BJ (cell line): ENCODE measurements around the gene PRKD2. TPM values are rescaled to one million over a fixed set of nuclear protein-coding genes. Genes with fewer than 3 reads are reported as not detected.

ENCODE experiments used
- CTCF ChIA-PET: fragments of 350-600 bp; formaldehyde crosslinking; extraction: SDS; loops from one replicate; lab custom pipeline; 2021; ENCODE audit warnings: antibody characterized with exemption, inconsistent platforms; lab: Yijun Ruan, JAX
- POLR2A ChIA-PET: fragments of 300-600 bp; sonication (Branson Sonifier 250); formaldehyde crosslinking; extraction: SDS; loops from one replicate; lab custom pipeline; 2021; ENCODE audit warnings: antibody characterized with exemption; lab: Charles Lee
- DNase-seq: peaks from one replicate; pipeline ENCODE4 v3.0.0-alpha.2; 2011; ENCODE audit warnings: low read depth
- H3K27me3 ChIP-seq: 2 replicates; pipeline ENCODE4 v1.6.0; 2011; ENCODE audit warnings: low read length; ENCODE audit not compliant: control insufficient read depth, insufficient read depth
- H3K36me3 ChIP-seq: 2 replicates; pipeline ENCODE4 v1.5.1; 2011; ENCODE audit warnings: low read length; ENCODE audit not compliant: control insufficient read depth, insufficient read depth
- H3K4me3 ChIP-seq: 2 replicates; pipeline ENCODE4 v1.5.1; 2011; ENCODE audit warnings: low read depth, mild to moderate bottlenecking, control low read depth, low read length
- CTCF ChIP-seq: IDR thresholded peaks from 2 replicates; pipeline ENCODE4 v1.5.1; 2011; ENCODE audit warnings: low read depth, mild to moderate bottlenecking, control low read depth, inconsistent platforms, low read length, moderate library complexity; ENCODE audit not compliant: insufficient read depth
- polyA plus RNA-seq: library from polyadenylated mRNA; depleted of rRNA; stranded (reverse); fragments of >200 nt; gene quantifications from 2 replicates; pipeline ENCODE4 v1.2.3, GENCODE V29; 2011

Gene PRKD2
- polyA plus RNA-seq, 1 experiment, result 19.4 TPM

DNA sequence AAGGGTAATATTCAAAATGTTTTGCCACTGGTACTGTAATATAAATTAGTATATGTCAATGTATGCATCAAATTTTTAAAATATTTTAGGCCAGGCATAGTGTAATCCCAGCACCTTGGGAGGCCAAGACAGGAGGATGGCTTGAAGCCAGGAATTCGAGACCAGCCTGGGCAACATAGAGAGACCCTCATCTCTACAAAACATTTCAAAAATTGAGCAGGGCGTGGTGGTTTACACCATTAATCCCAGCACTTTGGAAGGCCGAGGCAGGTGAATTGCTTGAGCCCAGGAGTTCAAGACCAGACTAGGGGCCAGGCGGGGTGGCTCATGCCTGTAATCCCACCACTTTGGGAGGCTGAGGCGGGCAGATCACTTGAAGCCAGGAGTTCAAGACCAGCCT is 43.4 kb upstream of the PRKD2 start:
- POLR2A ChIA-PET, result no interaction called here
- DNase-seq, result no peak
- TF ChIP-seq CTCF, result no peak
- no peak overlapping the region for H3K4me3 ChIP-seq
- CTCF ChIA-PET, result interaction anchor here (0.6 to 6.5 kb wide), 6 partner anchors 37 to 252 kb away, joined by 3 to 89 read pairs (median 4); no protein-coding TSS in a partner anchor
- H3K27me3 ChIP-seq, result no peaks in the 10 kb centered on the region
- H3K36me3 ChIP-seq, result peaks cover 8% of the 10 kb centered on the region

GRCh38 chr19:46759817-46760333 is 43.0 kb upstream of the PRKD2 start:
- peaks cover 8% of the 10 kb centered on the region for H3K36me3 ChIP-seq
- POLR2A ChIA-PET, result no interaction called here
- no peak for TF ChIP-seq CTCF
- CTCF ChIA-PET, result interaction anchor here (0.6 to 6.5 kb wide), 4 partner anchors 37 to 214 kb away, joined by 3 to 89 read pairs (median 3); no protein-coding TSS in a partner anchor
- no peak overlapping the region for H3K4me3 ChIP-seq
- peak; percentile 99 for DNase-seq
- H3K27me3 ChIP-seq, result no peaks in the 10 kb centered on the region

- no peak for DNase-seq
- CTCF ChIA-PET, result interaction anchor here (1.3 to 6.5 kb wide), 3 partner anchors 10 to 82 kb away, joined by 3 to 89 read pairs (median 9); no protein-coding TSS in a partner anchor
- POLR2A ChIA-PET, result no interaction called here
These were observed 42.3 kb upstream of the PRKD2 start for GRCh38 chr19:46759206-46759605.

DNA sequence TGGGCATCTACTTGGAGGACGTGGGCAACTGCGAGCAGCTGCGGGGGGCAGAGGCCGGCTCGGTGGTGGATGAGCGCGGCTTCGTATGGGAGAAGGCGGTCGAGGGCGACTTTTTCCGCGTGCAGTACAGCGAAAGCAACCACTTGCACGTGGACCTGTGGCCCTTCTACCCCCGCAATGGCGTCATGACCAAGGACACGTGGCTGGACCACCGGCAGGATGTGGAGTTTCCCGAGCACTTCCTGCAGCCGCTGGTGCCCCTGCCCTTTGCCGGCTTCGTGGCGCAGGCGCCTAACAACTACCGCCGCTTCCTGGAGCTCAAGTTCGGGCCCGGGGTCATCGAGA is 39.6 kb upstream of the PRKD2 start:
- H3K36me3 ChIP-seq, result peaks cover 11% of the 10 kb centered on the region
- ChIA-PET POLR2A (no interaction called here), CTCF (interaction anchor here (0.6 to 6.5 kb wide), 4 partner anchors 25 to 89 kb away, joined by 3 to 89 read pairs (median 4); no protein-coding TSS in a partner anchor)
- TF ChIP-seq CTCF, result no peak
- H3K27me3 ChIP-seq, result no peaks in the 10 kb centered on the region
- H3K4me3 ChIP-seq, result no peak overlapping the region
- no peak for DNase-seq

More at GRCh38 chr19:46759206-46759605, 42.3 kb upstream of the PRKD2 start:
- H3K36me3 ChIP-seq, result peaks cover 8% of the 10 kb centered on the region
- H3K27me3 ChIP-seq, result no peaks in the 10 kb centered on the region
- no peak for TF ChIP-seq CTCF
- no peak overlapping the region for H3K4me3 ChIP-seq

DNA sequence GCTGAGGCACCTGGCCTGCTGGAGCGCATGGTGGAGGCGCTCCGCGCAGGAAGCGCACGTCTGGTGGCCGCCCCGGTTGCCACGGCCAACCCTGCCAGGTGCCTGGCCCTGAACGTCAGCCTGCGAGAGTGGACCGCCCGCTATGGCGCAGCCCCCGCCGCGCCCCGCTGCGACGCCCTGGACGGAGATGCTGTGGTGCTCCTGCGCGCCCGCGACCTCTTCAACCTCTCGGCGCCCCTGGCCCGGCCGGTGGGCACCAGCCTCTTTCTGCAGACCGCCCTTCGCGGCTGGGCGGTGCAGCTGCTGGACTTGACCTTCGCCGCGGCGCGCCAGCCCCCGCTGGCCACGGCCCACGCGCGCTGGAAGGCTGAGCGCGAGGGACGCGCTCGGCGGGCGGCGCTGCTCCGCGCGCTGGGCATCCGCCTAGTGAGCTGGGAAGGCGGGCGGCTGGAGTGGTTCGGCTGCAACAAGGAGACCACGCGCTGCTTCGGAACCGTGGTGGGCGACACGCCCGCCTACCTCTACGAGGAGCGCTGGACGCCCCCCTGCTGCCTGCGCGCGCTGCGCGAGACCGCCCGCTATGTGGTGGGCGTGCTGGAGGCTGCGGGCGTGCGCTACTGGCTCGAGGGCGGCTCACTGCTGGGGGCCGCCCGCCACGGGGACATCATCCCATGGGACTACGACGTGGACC is 39.1 kb upstream of the PRKD2 start:
- DNase-seq, result no peak
- ChIA-PET POLR2A (no interaction called here), CTCF (interaction anchor here (0.6 to 6.5 kb wide), 5 partner anchors 25 to 119 kb away, joined by 3 to 89 read pairs (median 4); no protein-coding TSS in a partner anchor)

More for the DNA sequence above, 39.1 kb upstream of the PRKD2 start:
- TF ChIP-seq CTCF, result no peak
- Histone ChIP-seq H3K36me3 (peaks cover 11% of the 10 kb centered on the region), H3K4me3 (no peak overlapping the region), H3K27me3 (no peaks in the 10 kb centered on the region)
